Activated CD8-positive, alpha-beta memory T cell treated with anti-CD3 and anti-CD28 coated beads, Interleukin-2, amount 10 ng/mL, durations not matched to agents 7 days and 5 days (primary cell): ENCODE measurements around the gene BPIFB2. TPM values are rescaled to one million over a fixed set of nuclear protein-coding genes. Genes with fewer than 3 reads are reported as not detected.

Experiments used
- ATAC-seq: fragments of 150-1000 bp; cut with Tn5 transposase; one replicate; pipeline ENCODE4 v1.10.0; 2021; ENCODE audit warnings: moderate library complexity
- CTCF ChIA-PET: fragments of 350-600 bp; sonication (Branson Sonifier 250); formaldehyde crosslinking; loops from one replicate; lab custom pipeline; 2021; ENCODE audit warnings: antibody characterized with exemption; lab: Charles Lee
- DNase-seq: peaks from one replicate; pipeline ENCODE4 v3.0.0-alpha.2; 2020
- H3K27ac Mint-ChIP-seq: one replicate; pipeline ENCODE4 v1.8.0; 2021; ENCODE audit warnings: mild to moderate bottlenecking, mixed read lengths
- H3K27me3 Mint-ChIP-seq: one replicate; pipeline ENCODE4 v1.8.0; 2021; ENCODE audit warnings: mixed read lengths
- H3K36me3 Mint-ChIP-seq: one replicate; pipeline ENCODE4 v1.8.0; 2021; ENCODE audit warnings: mild to moderate bottlenecking, mixed read lengths
- H3K4me1 Mint-ChIP-seq: one replicate; pipeline ENCODE4 v1.8.0; 2021; ENCODE audit warnings: mixed read lengths
- H3K4me3 Mint-ChIP-seq: one replicate; pipeline ENCODE4 v1.8.0; 2021; ENCODE audit warnings: mild to moderate bottlenecking, moderate library complexity, mixed read lengths
- H3K9me3 Mint-ChIP-seq: one replicate; pipeline ENCODE4 v1.8.0; 2022; ENCODE audit warnings: low read depth, mixed read lengths
- total RNA-seq, 2 experiments: library from RNA; stranded (reverse); gene quantifications; one replicate each; pipeline ENCODE4 v1.2.3, GENCODE V29; 2021

The BPIFB2 gene
- total RNA-seq, 2 experiments from 2014 or later, result not detected

- H3K4me3 Mint-ChIP-seq, result no peak overlapping the region
- no peak overlapping the region for H3K27ac Mint-ChIP-seq
- H3K9me3 Mint-ChIP-seq, result no peaks in the 10 kb centered on the region
- CTCF ChIA-PET, result interaction anchor here (1.1 kb wide), 1 partner anchor 107 kb away, joined by 3 read pairs; no protein-coding TSS in a partner anchor
- no peaks in the 10 kb centered on the region for H3K36me3 Mint-ChIP-seq
- peaks cover 3% of the 10 kb centered on the region for H3K4me1 Mint-ChIP-seq
- H3K27me3 Mint-ChIP-seq, result no peaks in the 10 kb centered on the region
- DNase-seq, result no peak
- no peak for ATAC-seq
These were observed 2.0 kb downstream of the BPIFB2 start for GRCh38 chr20:33009214-33010132.

GRCh38 chr20:33010133-33010504 lies 2.6 kb downstream of the BPIFB2 start:
- H3K27ac Mint-ChIP-seq, result no peak overlapping the region
- no peaks in the 10 kb centered on the region for H3K27me3 Mint-ChIP-seq
- H3K4me3 Mint-ChIP-seq, result no peak overlapping the region
- peaks cover 3% of the 10 kb centered on the region for H3K4me1 Mint-ChIP-seq
- ATAC-seq, result no peak
- no peak for DNase-seq
- no peaks in the 10 kb centered on the region for H3K36me3 Mint-ChIP-seq
- CTCF ChIA-PET, result no interaction called here
- H3K9me3 Mint-ChIP-seq, result no peaks in the 10 kb centered on the region

- ATAC-seq (no peak), DNase-seq (no peak)
- no peaks in the 10 kb centered on the region for H3K27me3 Mint-ChIP-seq
- no peak overlapping the region for H3K4me3 Mint-ChIP-seq
- H3K36me3 Mint-ChIP-seq, result no peaks in the 10 kb centered on the region
- H3K4me1 Mint-ChIP-seq, result no peaks in the 10 kb centered on the region
- CTCF ChIA-PET, result no interaction called here
- H3K27ac Mint-ChIP-seq, result no peak overlapping the region
- no peaks in the 10 kb centered on the region for H3K9me3 Mint-ChIP-seq
These were observed 3.4 kb downstream of the BPIFB2 start for GRCh38 chr20:33010674-33011449.

GRCh38 chr20:33012327-33013189 lies 5.1 kb downstream of the BPIFB2 start:
- DNase-seq, result no peak
- Mint-ChIP-seq H3K36me3 (no peaks in the 10 kb centered on the region), H3K4me3 (no peak overlapping the region), H3K9me3 (no peaks in the 10 kb centered on the region), H3K27me3 (no peaks in the 10 kb centered on the region), H3K4me1 (no peaks in the 10 kb centered on the region), H3K27ac (no peak overlapping the region)
- ATAC-seq, result no peak
- CTCF ChIA-PET, result interaction anchor here (1.6 kb wide), 1 partner anchor 111 kb away, joined by 4 read pairs; no protein-coding TSS in a partner anchor

- no peaks in the 10 kb centered on the region for H3K4me1 Mint-ChIP-seq
- no peaks in the 10 kb centered on the region for H3K9me3 Mint-ChIP-seq
- no peak overlapping the region for H3K27ac Mint-ChIP-seq
- H3K4me3 Mint-ChIP-seq, result no peak overlapping the region
- H3K36me3 Mint-ChIP-seq, result no peaks in the 10 kb centered on the region
- DNase-seq (no peak), ATAC-seq (no peak)
- CTCF ChIA-PET, result interaction anchor here (1.6 kb wide), 1 partner anchor 112 kb away, joined by 4 read pairs; no protein-coding TSS in a partner anchor
- no peaks in the 10 kb centered on the region for H3K27me3 Mint-ChIP-seq
These were observed 6.3 kb downstream of the BPIFB2 start for GRCh38 chr20:33013701-33014326.

GRCh38 chr20:33014336-33015113 lies 7.0 kb downstream of the BPIFB2 start:
- H3K4me3 Mint-ChIP-seq, result no peak overlapping the region
- ATAC-seq, result no peak
- no peak overlapping the region for H3K27ac Mint-ChIP-seq
- no peaks in the 10 kb centered on the region for H3K27me3 Mint-ChIP-seq
- CTCF ChIA-PET, result interaction anchor here (0.5 to 1.6 kb wide), 3 partner anchors 69 to 113 kb away, joined by 3 to 4 read pairs (median 3); no protein-coding TSS in a partner anchor
- no peak for DNase-seq
- no peaks in the 10 kb centered on the region for H3K36me3 Mint-ChIP-seq
- no peaks in the 10 kb centered on the region for H3K4me1 Mint-ChIP-seq
- no peaks in the 10 kb centered on the region for H3K9me3 Mint-ChIP-seq

- H3K36me3 Mint-ChIP-seq, result no peaks in the 10 kb centered on the region
- H3K4me1 Mint-ChIP-seq, result no peaks in the 10 kb centered on the region
- no peak overlapping the region for H3K4me3 Mint-ChIP-seq
- CTCF ChIA-PET, result interaction anchor here (0.5 to 1.6 kb wide), 2 partner anchors 69 to 111 kb away, joined by 3 read pairs; no protein-coding TSS in a partner anchor
- H3K27ac Mint-ChIP-seq, result no peak overlapping the region
- ATAC-seq, result no peak
- H3K27me3 Mint-ChIP-seq, result no peaks in the 10 kb centered on the region
- no peak for DNase-seq
- no peaks in the 10 kb centered on the region for H3K9me3 Mint-ChIP-seq
These were observed 7.6 kb downstream of the BPIFB2 start for GRCh38 chr20:33015114-33015484.

- H3K9me3 Mint-ChIP-seq, result no peaks in the 10 kb centered on the region
- no peak overlapping the region for H3K4me3 Mint-ChIP-seq
- DNase-seq (no peak), ATAC-seq (no peak)
- CTCF ChIA-PET, result interaction anchor here (1.4 to 2.3 kb wide), 4 partner anchors 9 to 70 kb away, joined by 3 to 7 read pairs (median 4); partner anchors contain the start of gene SUN5
- no peaks in the 10 kb centered on the region for H3K4me1 Mint-ChIP-seq
- H3K27ac Mint-ChIP-seq, result no peak overlapping the region
- H3K36me3 Mint-ChIP-seq, result no peaks in the 10 kb centered on the region
- H3K27me3 Mint-ChIP-seq, result no peaks in the 10 kb centered on the region
These were observed 8.4 kb downstream of the BPIFB2 start for GRCh38 chr20:33015700-33016580.

- H3K4me1 Mint-ChIP-seq, result no peaks in the 10 kb centered on the region
- H3K9me3 Mint-ChIP-seq, result no peaks in the 10 kb centered on the region
- H3K36me3 Mint-ChIP-seq, result no peaks in the 10 kb centered on the region
- H3K27ac Mint-ChIP-seq, result no peak overlapping the region
- H3K27me3 Mint-ChIP-seq, result no peaks in the 10 kb centered on the region
- ATAC-seq (no peak), DNase-seq (no peak)
- CTCF ChIA-PET, result interaction anchor here (1.4 to 2.3 kb wide), 4 partner anchors 10 to 71 kb away, joined by 3 to 7 read pairs (median 4); partner anchors contain the start of gene SUN5
- no peak overlapping the region for H3K4me3 Mint-ChIP-seq
These were observed 9.1 kb downstream of the BPIFB2 start for GRCh38 chr20:33016581-33017109.

- Mint-ChIP-seq H3K4me1 (no peaks in the 10 kb centered on the region), H3K4me3 (no peak overlapping the region)
- CTCF ChIA-PET, result interaction anchor here (1.4 to 2.3 kb wide), 2 partner anchors 13 to 27 kb away, joined by 4 to 7 read pairs; partner anchors contain the start of gene SUN5
These were observed 10.0 kb downstream of the BPIFB2 start for GRCh38 chr20:33017542-33017941.

More at GRCh38 chr20:33017542-33017941, 10.0 kb downstream of the BPIFB2 start:
- DNase-seq (no peak), ATAC-seq (no peak)
- Mint-ChIP-seq H3K27ac (no peak overlapping the region), H3K9me3 (no peaks in the 10 kb centered on the region), H3K36me3 (no peaks in the 10 kb centered on the region), H3K27me3 (no peaks in the 10 kb centered on the region)
